ENCODE data around the gene GSTT4. TPM values are rescaled to one million over a fixed set of nuclear protein-coding genes. Genes with fewer than 3 reads are reported as not detected.

The GSTT4 gene
- total RNA-seq, 1 experiment from 2014 or later: not detected

GRCh38 chr22:24010018-24010391 is 4.8 kb upstream of the GSTT4 start:
- DNase-seq: no peak
- ChIA-PET CTCF (no interaction called here), POLR2A (ENCODE audit: unreplicated experiment) (no interaction called here)
- no peak overlapping the region for H3K4me2 ChIP-seq
- H3K79me2 ChIP-seq (ENCODE audit: low read depth): peaks cover 35% of the 10 kb centered on the region
- no peaks in the 10 kb centered on the region for H3K9me3 ChIP-seq (ENCODE audit: insufficient read depth, low read depth)
- BruUV-seq (replicated peaks): no TSS peak
- H3K27me3 ChIP-seq (ENCODE audit: insufficient read depth, low read depth): no peaks in the 10 kb centered on the region
- no peak overlapping the region for H3K27ac ChIP-seq
- H3K4me3 ChIP-seq: no peak overlapping the region
- H2AFZ ChIP-seq: no peak overlapping the region
- peaks cover 13% of the 10 kb centered on the region for H3K4me1 ChIP-seq (replicated peaks; ENCODE audit: insufficient read depth)
- no peaks in the 10 kb centered on the region for H3F3A ChIP-seq (ENCODE audit: insufficient read depth, low read depth)
- no peaks in the 10 kb centered on the region; the same call in 1 of the 2 replicates for H4K20me1 ChIP-seq (ENCODE audit: insufficient read depth)
- H3K9me2 ChIP-seq (ENCODE audit: insufficient read depth): no peaks in the 10 kb centered on the region
- intact Hi-C loops (cut with micrococcal nuclease; ENCODE audit: unreplicated experiment): no loop called here
- no peaks in the 10 kb centered on the region; the same call in 1 of the 2 replicates for H3K36me3 ChIP-seq (ENCODE audit: low read depth)
- TF ChIP-seq CTCF (conservative IDR thresholded peaks at IDR 0.05) (no peak), EZH2 (IDR thresholded peaks at IDR 0.05; ENCODE audit: low read depth) (no peak)

GRCh38 chr22:24009227-24010017 is 4.2 kb upstream of the GSTT4 start:
- no peak for DNase-seq
- peaks cover 13% of the 10 kb centered on the region for H3K4me1 ChIP-seq (replicated peaks; ENCODE audit: insufficient read depth)
- H3K9me3 ChIP-seq (ENCODE audit: insufficient read depth, low read depth): no peaks in the 10 kb centered on the region
- no peak overlapping the region for H3K4me2 ChIP-seq
- intact Hi-C loops (cut with micrococcal nuclease; ENCODE audit: unreplicated experiment): no loop called here
- ChIA-PET POLR2A (ENCODE audit: unreplicated experiment) (no interaction called here), CTCF (no interaction called here)
- no TSS peak for BruUV-seq (replicated peaks)
- no peak overlapping the region for H3K27ac ChIP-seq
- H3F3A ChIP-seq (ENCODE audit: insufficient read depth, low read depth): no peaks in the 10 kb centered on the region
- H3K9me2 ChIP-seq (ENCODE audit: insufficient read depth): no peaks in the 10 kb centered on the region
- H2AFZ ChIP-seq: no peak overlapping the region
- H4K20me1 ChIP-seq (ENCODE audit: insufficient read depth): no peaks in the 10 kb centered on the region; the same call in 1 of the 2 replicates
- no peak for TF ChIP-seq EZH2 (IDR thresholded peaks at IDR 0.05; ENCODE audit: low read depth)
- no peak for TF ChIP-seq CTCF (conservative IDR thresholded peaks at IDR 0.05)
- no peak overlapping the region for H3K4me3 ChIP-seq
- H3K79me2 ChIP-seq (ENCODE audit: low read depth): peaks cover 30% of the 10 kb centered on the region
- H3K36me3 ChIP-seq (ENCODE audit: low read depth): no peaks in the 10 kb centered on the region
- H3K27me3 ChIP-seq (ENCODE audit: insufficient read depth, low read depth): no peaks in the 10 kb centered on the region

GRCh38 chr22:24008381-24009226 is 3.4 kb upstream of the GSTT4 start:
- no peak overlapping the region for H3K4me2 ChIP-seq
- no peak overlapping the region for H3K27ac ChIP-seq
- no peaks in the 10 kb centered on the region for H3K9me2 ChIP-seq (ENCODE audit: insufficient read depth)
- intact Hi-C loops (cut with micrococcal nuclease; ENCODE audit: unreplicated experiment): no loop called here
- H3K36me3 ChIP-seq (ENCODE audit: low read depth): no peaks in the 10 kb centered on the region
- H3K27me3 ChIP-seq (ENCODE audit: insufficient read depth, low read depth): no peaks in the 10 kb centered on the region
- POLR2A ChIA-PET (ENCODE audit: unreplicated experiment): interaction anchor here (0.6 kb wide), 1 partner anchor 18 kb away, joined by 3 read pairs; no protein-coding TSS in a partner anchor
- no peaks in the 10 kb centered on the region for H4K20me1 ChIP-seq (ENCODE audit: insufficient read depth)
- H3F3A ChIP-seq (ENCODE audit: insufficient read depth, low read depth): 0 out of 2 replicates have a peak, but pooled peaks cover under 1% of the 10 kb centered on the region
- H3K79me2 ChIP-seq (ENCODE audit: low read depth): peaks cover 22% of the 10 kb centered on the region
- CTCF ChIA-PET: no interaction called here
- TF ChIP-seq EZH2 (IDR thresholded peaks at IDR 0.05; ENCODE audit: low read depth) (no peak), CTCF (conservative IDR thresholded peaks at IDR 0.05) (no peak)
- H3K9me3 ChIP-seq (ENCODE audit: insufficient read depth, low read depth): no peaks in the 10 kb centered on the region
- H2AFZ ChIP-seq: no peak overlapping the region
- H3K4me3 ChIP-seq: no peak overlapping the region
- no peak for DNase-seq
- BruUV-seq (replicated peaks): no TSS peak
- H3K4me1 ChIP-seq (replicated peaks; ENCODE audit: insufficient read depth): peaks cover 13% of the 10 kb centered on the region

All from PC-9 (cell line).